Stimulated activated CD8-positive, alpha-beta memory T cell treated with anti-CD3 and anti-CD28 coated beads, Interleukin-4, amount 100 ng/mL, for 48 hours (primary cell): ENCODE measurements around the gene PLEKHG4.

ENCODE experiments used
- DNase-seq: peaks from one replicate; pipeline ENCODE4 v3.0.0-alpha.2; 2020

Gene PLEKHG4

DNA sequence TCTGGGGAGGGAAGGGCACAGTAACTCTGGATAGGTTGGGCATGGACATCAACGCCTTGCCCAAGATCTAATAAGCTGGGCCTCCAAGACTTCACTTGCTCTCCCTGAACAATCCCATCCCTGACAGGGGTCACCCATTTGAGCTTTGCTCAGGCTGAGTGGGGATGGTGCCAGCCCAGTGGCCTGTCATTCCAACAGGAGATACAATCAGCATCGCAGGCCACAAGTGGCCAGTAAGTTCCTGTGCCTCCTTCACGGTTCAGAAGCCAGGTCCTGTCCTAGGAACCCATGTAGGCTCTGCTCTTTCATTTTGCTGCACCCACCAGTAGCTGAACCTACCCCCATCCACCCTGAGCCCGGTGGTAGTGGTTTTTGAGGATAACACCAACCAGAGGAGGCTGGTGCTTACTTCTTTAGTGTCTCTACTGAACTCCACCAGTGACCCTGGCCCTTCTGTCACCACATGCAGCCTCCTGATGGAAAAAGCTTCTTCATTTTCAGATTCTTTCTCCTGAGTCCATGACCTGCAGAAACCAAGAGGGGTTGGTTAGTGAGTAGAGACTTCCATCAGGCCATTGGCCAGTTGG lies 14.9 kb downstream of the PLEKHG4 start:
- no peak for DNase-seq

- no peak for DNase-seq
Observed at GRCh38 chr16:67294938-67295361, 15.6 kb downstream of the PLEKHG4 start.

DNA sequence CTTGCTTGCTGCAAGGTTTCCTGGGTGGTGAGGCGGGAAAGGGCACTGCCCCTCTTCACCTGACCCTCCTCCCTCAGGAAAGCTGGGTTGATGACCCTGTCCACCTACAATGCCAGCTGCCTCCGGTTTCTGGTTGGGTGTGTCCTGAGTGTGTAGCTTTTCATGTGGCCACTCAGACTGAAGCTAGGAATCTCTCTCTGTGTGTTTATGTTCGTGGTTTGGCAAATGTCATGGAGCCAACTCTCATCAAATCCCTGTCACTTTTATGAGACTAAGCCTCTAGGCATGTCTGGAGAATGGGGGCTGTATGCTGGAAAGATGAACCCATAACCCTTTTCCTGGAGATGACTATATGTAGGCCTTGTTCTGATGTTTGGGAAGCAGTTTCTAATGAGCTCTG lies 17.1 kb downstream of the PLEKHG4 start:
- DNase-seq = no peak

GRCh38 chr16:67298277-67298676 lies 18.9 kb downstream of the PLEKHG4 start:
- no peak for DNase-seq

- no peak for DNase-seq
Observed at GRCh38 chr16:67299269-67299668, 19.9 kb downstream of the PLEKHG4 start.

GRCh38 chr16:67301080-67301782 lies 21.9 kb downstream of the PLEKHG4 start:
- no peak for DNase-seq

DNA sequence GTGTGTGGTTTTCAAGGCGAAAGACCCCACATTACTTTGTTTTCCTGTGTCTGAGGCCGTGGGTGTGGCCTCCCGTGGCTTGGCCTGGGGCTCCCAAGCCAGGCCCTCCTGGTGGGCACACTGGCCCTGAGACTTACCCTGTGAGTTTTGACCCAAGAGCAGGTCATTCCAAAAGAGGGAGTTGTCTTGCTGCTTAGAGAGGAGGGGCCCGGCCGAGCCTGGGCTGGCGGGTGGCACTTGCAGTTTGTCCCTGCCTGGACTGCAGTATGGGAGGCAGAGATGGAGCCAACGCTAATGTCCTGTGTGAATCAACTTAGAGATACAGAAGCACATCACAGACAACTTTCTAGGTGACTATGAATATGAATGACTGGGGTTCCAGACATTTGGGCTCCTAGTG lies 22.7 kb downstream of the PLEKHG4 start:
- no peak for DNase-seq

DNA sequence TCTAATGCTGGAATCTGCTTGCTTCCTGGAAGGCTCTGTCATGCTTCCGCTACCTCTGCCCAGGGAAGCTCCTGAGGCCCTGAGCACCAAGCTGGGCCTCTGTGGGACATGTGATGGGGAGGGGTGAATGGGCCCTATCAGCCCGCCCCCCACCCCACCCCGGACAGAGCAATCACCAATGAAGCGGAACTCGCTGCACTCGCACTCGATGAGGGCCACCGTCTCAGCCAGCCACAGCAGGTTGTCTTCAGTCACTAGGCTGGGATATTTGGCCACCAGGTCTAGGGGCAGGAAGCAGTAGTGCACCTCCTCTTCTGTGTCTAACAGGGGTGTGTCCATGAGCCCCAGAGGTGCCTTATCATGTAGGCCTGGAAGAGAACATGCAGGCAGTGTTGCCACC lies 23.6 kb downstream of the PLEKHG4 start:
- no peak for DNase-seq

DNA sequence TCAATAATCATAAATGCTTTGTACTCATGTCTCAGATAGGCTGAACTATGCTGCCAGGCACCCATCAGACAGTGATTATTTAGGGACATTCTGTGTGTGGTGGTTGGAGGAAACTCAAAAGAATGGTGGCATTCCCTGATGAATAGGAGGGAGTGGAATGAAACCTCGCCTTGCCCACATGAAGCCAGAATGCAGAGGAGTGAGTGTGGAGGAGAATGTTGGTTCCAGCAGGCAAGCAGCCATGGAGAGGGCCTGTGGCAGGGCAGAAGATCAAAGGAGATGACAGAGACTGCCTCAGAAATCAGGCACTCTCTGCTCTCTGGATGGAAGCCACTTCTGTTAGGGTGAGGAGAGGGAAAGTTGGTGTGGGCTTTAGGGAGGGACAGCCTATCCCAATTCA lies 24.7 kb downstream of the PLEKHG4 start:
- no peak for DNase-seq

DNA sequence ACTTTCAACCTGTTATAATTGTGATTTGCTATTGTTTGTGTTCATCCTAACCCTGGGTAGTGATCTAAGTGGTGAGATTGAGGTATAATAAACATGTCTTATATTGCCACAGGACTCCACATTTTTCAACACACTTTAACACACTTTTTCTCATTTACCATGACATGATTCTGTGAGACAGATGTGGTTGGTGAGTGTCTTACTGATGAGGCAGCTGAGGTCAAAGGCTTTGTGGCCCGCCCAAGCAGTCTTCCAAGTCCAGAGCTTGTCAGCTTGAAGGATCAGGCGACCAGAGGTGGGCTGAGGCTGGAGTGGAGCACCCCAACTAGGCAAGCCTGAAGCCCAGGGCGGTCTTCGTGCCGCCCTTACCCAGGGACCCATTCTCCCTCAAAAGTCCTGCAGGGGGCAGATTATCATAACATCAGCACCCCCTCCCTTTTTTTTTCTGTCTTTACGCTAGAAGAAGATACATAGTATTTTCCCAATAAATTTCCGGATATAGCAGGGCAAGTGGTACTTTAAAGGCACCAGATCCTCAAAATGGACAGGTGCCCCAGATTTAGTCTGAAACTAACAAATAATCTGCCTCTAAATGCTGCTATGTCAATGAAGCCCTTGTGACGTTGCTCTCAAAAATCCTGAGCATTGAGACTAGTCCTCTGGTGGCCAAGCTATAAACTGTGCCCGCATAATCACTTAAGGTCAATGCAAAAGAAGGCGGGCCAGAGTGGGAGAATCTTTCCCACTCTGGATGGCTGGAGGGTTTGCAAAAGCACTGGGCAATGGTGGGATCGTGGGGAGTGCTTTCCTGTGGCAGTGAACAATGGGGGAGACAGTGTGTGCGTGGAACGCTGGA lies 26.1 kb downstream of the PLEKHG4 start:
- DNase-seq = no peak

GRCh38 chr16:67310561-67310960 lies 31.2 kb downstream of the PLEKHG4 start:
- DNase-seq = no peak

DNA sequence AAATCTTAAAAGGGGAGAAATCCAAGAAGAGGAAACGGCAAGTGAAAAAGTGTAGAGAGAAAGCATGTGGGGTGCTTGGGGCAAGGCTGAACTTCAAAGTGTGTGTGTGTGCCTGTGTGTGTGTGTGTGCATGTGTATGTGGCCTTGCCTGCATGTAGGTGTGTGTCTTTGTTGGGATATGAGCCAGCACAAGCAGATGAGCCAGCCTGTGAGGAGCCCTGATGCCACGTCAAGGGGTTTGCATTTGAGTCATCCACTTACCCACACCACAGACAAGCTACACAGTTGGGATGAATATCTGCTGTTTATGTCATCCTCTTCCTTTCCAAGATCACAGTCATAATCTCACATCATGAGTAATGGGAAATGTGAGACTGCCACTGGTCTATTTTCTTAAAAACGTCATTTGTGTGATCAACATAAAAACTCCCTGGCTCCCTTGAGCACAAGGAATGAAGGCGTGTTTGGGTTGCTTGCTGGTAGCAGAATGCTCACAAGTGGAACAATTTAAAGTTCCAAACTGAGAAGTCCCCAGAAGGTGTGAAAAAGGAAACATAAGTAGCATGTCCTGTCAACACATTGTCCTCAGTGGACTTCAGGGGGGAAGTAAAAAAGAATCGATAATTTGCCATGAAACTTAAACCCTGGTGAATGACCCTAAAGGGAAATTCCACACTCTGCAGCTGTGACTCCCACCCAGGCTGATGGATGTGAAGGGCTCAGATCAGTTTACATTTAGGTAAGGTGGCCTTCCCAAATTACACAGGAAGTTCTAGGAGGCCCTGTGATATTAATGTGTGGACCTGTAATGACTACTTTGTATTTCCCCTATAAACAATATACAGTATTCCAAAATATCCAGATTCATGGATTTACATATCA lies 32.5 kb downstream of the PLEKHG4 start:
- DNase-seq = peak; percentile 87

- DNase-seq = no peak
Observed at GRCh38 chr16:67312719-67313118, 33.4 kb downstream of the PLEKHG4 start.

DNA sequence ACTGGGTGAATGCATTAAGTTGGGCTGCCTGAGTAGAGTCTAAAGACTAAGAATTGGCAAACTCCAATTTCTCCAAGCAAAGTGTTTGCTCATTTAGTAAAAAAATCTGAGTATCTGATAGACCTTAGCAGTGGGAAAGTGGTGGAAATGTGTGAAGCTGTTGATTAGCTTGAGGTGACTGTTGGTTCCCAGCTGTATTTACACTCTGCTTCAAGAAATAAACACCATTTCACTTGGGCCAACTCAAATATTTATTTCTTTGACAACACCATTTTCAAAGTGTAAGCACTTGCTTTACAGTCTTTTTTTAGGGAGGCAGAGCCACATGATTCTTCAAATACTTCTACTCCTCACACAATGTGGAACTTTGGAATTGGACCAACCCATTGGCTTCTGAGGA lies 38.5 kb downstream of the PLEKHG4 start:
- no peak for DNase-seq

DNA sequence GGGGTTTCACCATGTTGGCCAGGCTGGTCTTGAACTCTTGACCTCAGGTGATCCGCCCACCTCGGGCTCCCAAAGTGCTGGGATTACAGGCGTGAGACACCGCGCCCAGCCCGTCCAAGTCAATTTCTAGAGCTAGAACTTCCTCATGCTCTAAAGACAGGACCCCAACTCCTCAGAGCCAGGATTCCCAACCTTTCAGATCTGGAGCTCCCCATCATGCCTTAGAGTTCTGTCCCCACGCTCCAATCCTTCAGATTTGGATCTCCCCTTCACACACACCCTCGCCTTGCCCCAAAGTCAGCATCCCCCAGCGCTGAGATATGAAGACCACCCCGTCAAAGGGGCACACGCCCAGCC lies 46.8 kb downstream of the PLEKHG4 start:
- DNase-seq = no peak

GRCh38 chr16:67326472-67327309 lies 47.4 kb downstream of the PLEKHG4 start, which contains the start of the genes KCTD19 and LRRC36:
KCTD19 (minus strand) TSS chr16:67326741; CDS start chr16:67326707, 34 bp downstream.
LRRC36 (plus strand) TSS chr16:67326815; CDS start chr16:67326863, 48 bp downstream.
- peak; percentile 92 for DNase-seq

- DNase-seq = no peak
Observed at GRCh38 chr16:67327743-67328142, 48.4 kb downstream of the PLEKHG4 start.

GRCh38 chr16:67329901-67330300 lies 50.6 kb downstream of the PLEKHG4 start:
- no peak for DNase-seq

DNA sequence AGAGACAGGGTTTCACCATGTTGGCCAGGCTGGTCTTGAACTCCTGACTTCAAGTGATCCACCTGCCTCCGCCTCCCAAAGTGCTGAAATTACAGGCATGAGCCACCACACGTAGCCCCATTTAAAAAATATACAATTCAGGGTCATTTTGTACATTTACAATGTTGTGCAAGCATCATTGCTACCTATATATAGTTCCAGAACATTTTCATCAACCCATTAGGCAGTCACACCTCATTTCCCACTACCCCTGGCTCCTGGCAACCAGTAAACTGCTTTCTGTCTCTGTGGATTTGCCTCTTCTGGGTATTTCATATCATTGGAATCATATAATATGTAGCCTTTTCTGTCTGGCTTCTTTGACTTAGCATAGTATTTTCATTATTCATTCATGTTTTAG lies 54.0 kb downstream of the PLEKHG4 start:
- no peak for DNase-seq

DNA sequence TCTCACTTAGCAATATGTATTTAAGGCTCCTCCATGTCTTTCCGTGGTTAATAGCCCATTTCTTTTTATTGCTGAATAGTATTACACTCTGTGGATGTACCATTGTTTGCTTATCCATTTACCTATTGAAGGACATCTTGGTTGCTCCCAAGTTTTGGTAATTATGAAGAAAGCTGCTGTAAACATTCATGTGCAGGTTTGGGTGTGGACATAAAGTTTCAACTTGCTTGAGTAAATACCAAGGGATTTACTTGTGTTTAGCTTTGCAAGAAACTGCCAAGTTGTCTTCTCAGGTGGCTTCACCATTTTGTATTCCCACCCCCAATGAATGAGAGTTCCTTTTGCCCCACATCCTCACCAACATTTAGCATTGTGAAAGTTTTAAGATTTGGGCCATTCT lies 56.8 kb downstream of the PLEKHG4 start:
- no peak for DNase-seq

DNA sequence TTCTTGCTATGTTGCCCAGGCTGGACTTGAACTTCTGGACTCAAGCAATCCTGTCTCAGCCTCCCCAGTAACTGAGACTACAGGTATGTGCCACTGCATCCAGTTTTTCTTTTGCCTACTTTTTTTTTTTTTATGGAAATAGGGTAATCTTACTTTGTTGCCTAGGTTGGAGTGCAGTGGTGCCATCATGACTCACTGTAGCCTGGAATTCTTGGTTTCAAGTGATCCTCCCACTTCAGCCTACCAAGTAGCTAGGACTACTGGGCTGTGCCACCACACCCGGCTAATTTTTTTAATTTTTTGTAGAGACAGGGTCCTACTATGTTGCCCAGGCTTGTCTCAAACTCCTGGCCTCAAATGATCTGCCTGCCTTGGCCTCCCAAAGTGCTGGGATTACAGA lies 57.3 kb downstream of the PLEKHG4 start:
- DNase-seq = no peak
